Gastrocnemius medialis (tissue), 4 donors: ENCODE measurements around the gene PPIL1. TPM values are rescaled to one million over a fixed set of nuclear protein-coding genes. Genes with fewer than 3 reads are reported as not detected.

Source experiments
- ATAC-seq, 2 donors: fragments of 150-250 bp; one replicate each; pipeline ENCODE4 v1.9.1; 2016
- DNase-seq, 2 donors: peaks; one replicate each; pipeline ENCODE4 v3.0.0-alpha.2; 2019
- H3K27ac ChIP-seq, 4 donors: fragments of 200-600 bp; sonication (generic); 1 replicate in 1 of 4; 2 replicates in 3 of 4; pipeline ENCODE4 v1.5.1; 2016 to 2018; ENCODE audit warnings: mild to moderate bottlenecking in 2 of 4, moderate library complexity in 1 of 4
- H3K27me3 ChIP-seq, 3 donors: fragments of 200-600 bp; sonication (generic) in 2 of 3; 1 replicate in 1 of 3; 2 replicates in 2 of 3; pipeline versions ENCODE4 v1.5.1 to v1.6.0; 2016 to 2019; ENCODE audit warnings: mild to moderate bottlenecking in 1 of 3, moderate library complexity in 1 of 3
- H3K36me3 ChIP-seq, 2 donors: fragments of 200-600 bp; sonication (generic) in 1 of 2; one replicate each; pipeline ENCODE4 v1.5.1; 2017 to 2018
- H3K4me1 ChIP-seq, 2 donors: fragments of 200-600 bp; sonication (generic) in 1 of 2; one replicate each; pipeline ENCODE4 v1.5.1; 2016 to 2017; ENCODE audit warnings: mild to moderate bottlenecking in 2 of 2
- H3K4me3 ChIP-seq, 4 donors: fragments of 200-600 bp; sonication (generic) in 3 of 4; 1 replicate in 1 of 4; 2 replicates in 3 of 4; pipeline ENCODE4 v1.5.1; 2016 to 2019; ENCODE audit warnings: mild to moderate bottlenecking in 2 of 4
- H3K9me3 ChIP-seq, 3 donors: fragments of 200-600 bp; sonication (generic) in 2 of 3; 1 replicate in 1 of 3; 2 replicates in 2 of 3; pipeline ENCODE4 v1.5.1; 2016 to 2019
- POLR2A ChIP-seq, 2 donors: fragments of 450-650 bp; IDR thresholded peaks; one replicate each; pipeline ENCODE4 v1.6.1; 2017; ENCODE audit warnings: antibody characterized with exemption in 2 of 2, mild to moderate bottlenecking in 2 of 2, moderate library complexity in 2 of 2
- in situ Hi-C, 4 donors: fragments of 200-750 bp; cut with MboI; loops; one replicate each; pipeline versions ENCODE4 v1.15.0 to v1.8.0; 2017; ENCODE audit warnings: low sequenced_read_pairs in 4 of 4
- intact Hi-C: fragments of 100-400 bp; cut with DNase I; formaldehyde crosslinking; loops from one replicate; pipeline ENCODE4 v1.15.1; 2023; ENCODE audit warnings: low total_unique reads
- total RNA-seq, 4 donors: library from RNA; depleted of rRNA; stranded (reverse); fragments of >200 nt; gene quantifications; one replicate each; pipeline versions ENCODE4 v1.1.0 to v1.2.3, GENCODE V29; 2016
- TF ChIP-seq, protein P1 (sequence below), 5 experiments: fragments of 450-650 bp in 3 of 5; fragments of 200-600 bp in 2 of 5; sonication (generic) in 2 of 5; IDR thresholded peaks in 4 of 5; conservative IDR thresholded peaks in 1 of 5; 1 replicate in 4 of 5; 2 replicates in 1 of 5; pipeline ENCODE4 v1.5.1; 2016 to 2019; ENCODE audit warnings: antibody characterized with exemption in 5 of 5, mild to moderate bottlenecking in 3 of 5, moderate library complexity in 3 of 5

PPIL1 gene
- total RNA-seq, 4 donors from 2014 or later = 5.4 to 18.7 (median 16.8) TPM

DNA sequence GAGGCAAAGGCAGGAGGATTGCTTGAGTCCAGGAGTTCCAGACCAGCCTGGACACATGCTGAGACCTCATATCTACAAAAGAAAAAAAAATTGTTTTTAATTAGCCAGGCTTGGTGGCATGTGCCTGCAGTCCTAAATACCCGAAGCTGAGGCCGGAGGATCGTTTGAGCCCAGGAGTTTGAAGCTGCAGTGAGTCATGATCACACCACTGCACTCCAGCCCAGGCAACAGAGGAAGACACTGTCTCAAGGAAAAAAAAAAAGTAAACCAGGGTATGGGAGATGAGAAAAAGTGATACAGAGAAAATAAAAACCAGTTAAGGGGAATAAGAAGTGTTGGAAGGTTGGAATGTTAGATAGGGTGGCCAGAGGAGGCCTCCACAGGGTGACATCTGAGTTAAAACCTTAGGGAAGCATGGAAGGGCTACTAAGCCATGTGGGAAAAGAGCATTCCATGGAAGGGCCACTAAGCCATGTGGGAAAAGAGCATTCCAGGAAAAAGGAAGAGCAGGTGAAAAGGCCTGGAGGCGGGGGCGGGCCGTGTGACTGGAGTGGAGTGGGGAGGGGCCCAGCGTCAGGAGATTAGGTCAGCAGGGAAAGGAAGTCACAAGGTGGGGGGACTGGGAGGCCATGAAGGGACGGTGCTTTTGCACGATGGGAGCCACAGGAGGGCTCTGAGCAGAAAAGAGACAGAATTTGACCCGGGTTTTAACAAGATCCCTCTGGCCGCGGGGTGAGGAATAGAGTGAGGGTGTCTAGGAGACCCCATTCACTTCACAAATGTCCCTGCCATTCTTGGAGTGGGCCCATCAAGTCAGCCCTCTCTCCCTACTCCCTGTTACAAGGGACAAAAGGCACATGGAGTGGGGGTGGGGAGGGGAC, 53.7 kb downstream of the PPIL1 start:
- no peak for DNase-seq
- in situ Hi-C loops (no loop called here), intact Hi-C loops (no loop called here)
- H3K4me1 ChIP-seq = no peaks in the 10 kb centered on the region
- H3K36me3 ChIP-seq = no peaks in the 10 kb centered on the region
- ATAC-seq = no peak
- peak overlapping the region in 1 of 4 donors; percentile 74 for H3K27ac ChIP-seq
- H3K9me3 ChIP-seq = no peaks in the 10 kb centered on the region
- no peak for TF ChIP-seq POLR2A (IDR thresholded peaks at IDR 0.05)
- TF ChIP-seq, protein P1, sequence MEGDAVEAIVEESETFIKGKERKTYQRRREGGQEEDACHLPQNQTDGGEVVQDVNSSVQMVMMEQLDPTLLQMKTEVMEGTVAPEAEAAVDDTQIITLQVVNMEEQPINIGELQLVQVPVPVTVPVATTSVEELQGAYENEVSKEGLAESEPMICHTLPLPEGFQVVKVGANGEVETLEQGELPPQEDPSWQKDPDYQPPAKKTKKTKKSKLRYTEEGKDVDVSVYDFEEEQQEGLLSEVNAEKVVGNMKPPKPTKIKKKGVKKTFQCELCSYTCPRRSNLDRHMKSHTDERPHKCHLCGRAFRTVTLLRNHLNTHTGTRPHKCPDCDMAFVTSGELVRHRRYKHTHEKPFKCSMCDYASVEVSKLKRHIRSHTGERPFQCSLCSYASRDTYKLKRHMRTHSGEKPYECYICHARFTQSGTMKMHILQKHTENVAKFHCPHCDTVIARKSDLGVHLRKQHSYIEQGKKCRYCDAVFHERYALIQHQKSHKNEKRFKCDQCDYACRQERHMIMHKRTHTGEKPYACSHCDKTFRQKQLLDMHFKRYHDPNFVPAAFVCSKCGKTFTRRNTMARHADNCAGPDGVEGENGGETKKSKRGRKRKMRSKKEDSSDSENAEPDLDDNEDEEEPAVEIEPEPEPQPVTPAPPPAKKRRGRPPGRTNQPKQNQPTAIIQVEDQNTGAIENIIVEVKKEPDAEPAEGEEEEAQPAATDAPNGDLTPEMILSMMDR (IDR thresholded peaks at IDR 0.05 in 4 of 5, conservative IDR thresholded peaks at IDR 0.05 in 1 of 5) = no peak
- no peaks in the 10 kb centered on the region for H3K27me3 ChIP-seq
- H3K4me3 ChIP-seq = no peak overlapping the region

DNA sequence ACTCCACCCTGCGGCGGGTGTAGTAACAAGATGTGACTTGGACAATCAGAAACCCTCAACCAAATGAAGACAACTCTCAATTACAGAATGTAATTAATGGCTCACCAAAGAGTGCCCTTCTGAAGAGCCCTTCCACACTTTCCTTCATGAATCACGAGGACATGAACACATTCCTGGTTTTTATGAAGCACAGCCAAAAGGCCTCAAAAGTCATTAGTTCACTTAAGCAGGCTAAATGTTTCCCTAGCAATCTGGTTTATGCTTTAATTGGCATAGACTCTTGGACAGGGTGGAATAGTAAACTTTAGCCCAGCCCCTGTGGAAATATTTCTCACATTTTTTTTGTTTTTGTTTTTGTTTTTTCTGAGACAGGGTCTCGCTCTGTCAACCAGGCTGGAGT, 55.8 kb downstream of the PPIL1 start:
- TF ChIP-seq, protein P1 (IDR thresholded peaks at IDR 0.05 in 4 of 5, conservative IDR thresholded peaks at IDR 0.05 in 1 of 5) = no peak
- TF ChIP-seq POLR2A (IDR thresholded peaks at IDR 0.05) = no peak
- Histone ChIP-seq H3K27ac (no peak overlapping the region), H3K4me3 (no peak overlapping the region), H3K27me3 (no peaks in the 10 kb centered on the region), H3K9me3 (no peaks in the 10 kb centered on the region), H3K4me1 (no peaks in the 10 kb centered on the region), H3K36me3 (no peaks in the 10 kb centered on the region)
- in situ Hi-C loops (no loop called here), intact Hi-C loops (loop anchor here (5.0 kb wide), 1 partner anchor 36 kb away; no protein-coding TSS in a partner anchor)
- DNase-seq (no peak), ATAC-seq (no peak)

DNA sequence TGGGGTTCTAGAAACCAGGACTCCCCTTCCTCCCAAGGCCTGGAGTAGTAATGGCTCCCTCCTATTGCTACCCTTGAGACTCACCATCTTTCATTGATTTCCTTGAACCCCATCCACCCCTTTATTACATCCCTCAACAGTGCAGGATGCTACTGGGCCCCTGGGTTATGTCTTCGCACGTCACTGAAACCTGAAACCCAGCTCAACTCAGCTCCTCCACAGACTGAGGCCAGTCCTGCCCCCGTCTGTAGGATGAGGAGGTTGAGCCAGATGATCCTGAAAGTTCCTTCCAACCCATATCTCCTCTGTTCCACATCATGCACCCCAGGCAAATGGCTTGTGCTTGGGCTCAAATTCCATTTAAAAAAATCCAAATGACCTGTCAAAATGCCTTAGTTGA, 56.8 kb downstream of the PPIL1 start:
- H3K27ac ChIP-seq = no peak overlapping the region
- no peaks in the 10 kb centered on the region for H3K27me3 ChIP-seq
- TF ChIP-seq, protein P1 (IDR thresholded peaks at IDR 0.05 in 4 of 5, conservative IDR thresholded peaks at IDR 0.05 in 1 of 5) = no peak
- no peak for TF ChIP-seq POLR2A (IDR thresholded peaks at IDR 0.05)
- ATAC-seq (no peak), DNase-seq (no peak)
- in situ Hi-C loops = no loop called here
- no peak overlapping the region for H3K4me3 ChIP-seq
- H3K9me3 ChIP-seq = no peaks in the 10 kb centered on the region
- intact Hi-C loops = loop anchor here (5.0 kb wide), 1 partner anchor 36 kb away; no protein-coding TSS in a partner anchor
- no peaks in the 10 kb centered on the region for H3K4me1 ChIP-seq
- no peaks in the 10 kb centered on the region for H3K36me3 ChIP-seq

DNA sequence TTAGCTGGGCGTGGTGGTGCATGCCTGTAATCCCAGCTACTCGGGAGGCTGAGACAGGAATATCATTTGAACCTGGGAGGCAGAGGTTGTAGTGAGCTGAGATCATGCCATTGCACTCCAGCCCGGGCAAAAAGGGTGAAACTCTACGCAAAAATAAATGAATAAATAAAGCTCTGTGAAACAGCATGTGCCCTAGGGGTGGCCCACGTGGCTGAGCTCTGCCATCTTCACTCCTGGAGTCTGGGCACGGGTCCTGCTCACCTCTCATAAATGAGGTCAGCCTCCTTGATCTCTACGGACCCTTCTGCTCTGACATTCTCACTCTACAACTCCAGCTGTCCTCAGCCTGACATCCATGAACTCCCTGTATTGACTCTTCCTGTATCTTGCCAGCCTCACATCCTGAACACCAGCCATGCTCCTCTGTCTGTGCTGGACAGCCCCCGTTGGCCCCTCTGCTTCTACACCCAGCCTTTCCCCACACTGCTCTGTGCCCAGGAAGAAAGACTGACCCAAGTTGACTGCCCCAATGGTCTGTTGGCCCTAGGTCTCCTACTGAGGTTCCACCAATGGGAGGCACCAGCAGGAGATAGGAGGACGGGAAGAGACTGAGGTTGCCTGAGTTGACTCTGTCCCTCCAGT, 57.3 kb downstream of the PPIL1 start:
- H3K27ac ChIP-seq = no peak overlapping the region
- TF ChIP-seq, protein P1 (IDR thresholded peaks at IDR 0.05 in 4 of 5, conservative IDR thresholded peaks at IDR 0.05 in 1 of 5) = no peak
- no peak for TF ChIP-seq POLR2A (IDR thresholded peaks at IDR 0.05)
- H3K4me1 ChIP-seq = no peaks in the 10 kb centered on the region
- H3K27me3 ChIP-seq = no peaks in the 10 kb centered on the region
- H3K36me3 ChIP-seq = no peaks in the 10 kb centered on the region
- intact Hi-C loops = loop anchor here (5.0 kb wide), 1 partner anchor 35 kb away; no protein-coding TSS in a partner anchor
- no peaks in the 10 kb centered on the region for H3K9me3 ChIP-seq
- in situ Hi-C loops = no loop called here
- no peak for DNase-seq
- no peak overlapping the region for H3K4me3 ChIP-seq
- no peak for ATAC-seq
